ENCODE data around the gene C2orf76. TPM values are rescaled to one million over a fixed set of nuclear protein-coding genes. Genes with fewer than 3 reads are reported as not detected.

Gene C2orf76
- total and polyA plus RNA-seq, 2 of the 4 experiments (the other 2 are of a cell fraction), result 10.6 to 12.6 TPM

DNA sequence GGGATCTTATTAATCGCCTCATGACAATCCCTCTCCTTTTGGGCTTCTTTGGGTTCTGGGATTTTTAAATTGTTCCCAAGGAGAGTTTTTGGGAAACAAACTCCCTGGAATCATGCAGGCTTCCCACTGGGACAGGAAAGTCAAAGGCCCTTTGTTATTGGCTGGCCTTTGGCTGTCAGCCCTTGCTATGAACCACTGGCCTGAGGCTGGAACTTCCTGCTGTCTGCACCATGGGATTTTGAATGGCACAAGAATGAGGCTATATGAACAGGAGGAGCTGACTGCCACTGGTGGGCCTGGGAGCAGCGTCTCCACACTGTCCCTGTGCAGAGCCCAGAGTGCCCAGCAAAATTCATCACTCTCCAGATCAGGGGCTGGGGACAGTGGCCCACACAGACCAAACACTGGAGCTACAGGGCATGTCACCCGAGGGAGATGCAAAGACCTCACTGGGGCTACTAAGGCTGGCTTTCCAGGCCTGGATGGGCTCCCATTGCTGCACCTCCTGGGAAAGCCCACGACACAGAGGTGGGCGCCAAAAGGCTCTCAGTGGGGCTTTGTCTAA, 107.3 kb downstream of the C2orf76 start:
- dilution Hi-C loops (cut with HindIII; ENCODE audit: low sequenced_read_pairs, unreplicated experiment), result no loop called here
- WGBS, 2 experiments (ENCODE audit: extremely low coverage in 2 of 2, insufficient read length in 1 of 2), result no CpG with 5 or more reads among the region's 5 CpGs
- Histone ChIP-seq H4K5ac (ENCODE audit: low read depth, low read length) (no peak overlapping the region), H3K4ac (ENCODE audit: low read depth, low read length) (peak overlapping the region; percentile 37; the same call in 1 of the 2 replicates), H3K4me1 (ENCODE audit: control insufficient read depth, insufficient read depth, low read length) (peaks cover 14% of the 10 kb centered on the region), H3K9ac (ENCODE audit: low read depth, low read length) (no peak overlapping the region), H3K79me1 (ENCODE audit: low read depth in 1 of 2, low read length in 2 of 2) (peaks cover 0 to 7% of the 10 kb centered on the region in 2 experiments; a peak in 1 of 4 replicates), H2AK9ac (replicated peaks; ENCODE audit: low read depth, low read length, poor library complexity) (no peak overlapping the region), H3K14ac (replicated peaks; ENCODE audit: low read depth, low read length) (no peak overlapping the region), H4K20me1 (ENCODE audit: insufficient read depth, low read length) (no peaks in the 10 kb centered on the region), H3K9me1 (ENCODE audit: insufficient read depth, low read length) (peaks cover 25% of the 10 kb centered on the region), H3K27ac (ENCODE audit: insufficient read depth, low read length) (no peak overlapping the region), H2BK15ac (ENCODE audit: low read depth, low read length) (no peak overlapping the region), H3K23ac (ENCODE audit: low read depth, low read length) (no peak overlapping the region), H3K9me3 (ENCODE audit: control insufficient read depth, insufficient read depth, low read length) (no peaks in the 10 kb centered on the region), H3K4me2 (ENCODE audit: low read depth, low read length) (no peak overlapping the region), H2BK20ac (ENCODE audit: low read depth, low read length) (no peak overlapping the region), H2BK5ac (ENCODE audit: low read depth, low read length, poor library complexity, severe bottlenecking) (no peak overlapping the region), H3K27me3 (ENCODE audit: control insufficient read depth, insufficient read depth, low read length) (no peaks in the 10 kb centered on the region), H2AK5ac (ENCODE audit: low read depth, low read length) (peak overlapping the region; percentile 57), H3K56ac (ENCODE audit: extremely low read depth, insufficient read depth, low read length) (no peak overlapping the region), H3K18ac (ENCODE audit: low read depth, low read length) (no peak overlapping the region), H3K36me3 (ENCODE audit: control insufficient read depth, insufficient read depth, low read length) (no peaks in the 10 kb centered on the region), H4K8ac (ENCODE audit: low read depth in 2 of 2, low read length in 2 of 2) (no peak overlapping the region), H3K4me3 (ENCODE audit: insufficient read depth, low read depth, low read length) (no peak overlapping the region), H2AFZ (replicated peaks; ENCODE audit: low read length, poor library complexity) (peak overlapping the region; percentile 27), H4K91ac (ENCODE audit: insufficient read depth, low read depth, low read length) (0 out of 2 replicates have a peak overlapping the region, but pooled peaks have one; percentile 19), H2BK120ac (ENCODE audit: low read depth, low read length) (no peak overlapping the region; the same call in 1 of the 2 replicates)
- no peak for ATAC-seq (ENCODE audit: low read depth)
- no TSS peak for BruUV-seq (replicated peaks)
- POLR2A ChIA-PET (ENCODE audit: unreplicated experiment), result no interaction called here
- TF ChIP-seq RCOR1 (IDR thresholded peaks at IDR 0.05; ENCODE audit: insufficient replicate concordance, low read length), result no peak
- no peak for TF ChIP-seq BHLHE40 (IDR thresholded peaks at IDR 0.05; ENCODE audit: low read depth, low read length)
- no peak for TF ChIP-seq USF2 (IDR thresholded peaks at IDR 0.05; ENCODE audit: low read depth, low read length)
- TF ChIP-seq CEBPB (IDR thresholded peaks at IDR 0.05; ENCODE audit: low read depth, low read length), result no peak
- TF ChIP-seq MXI1 (IDR thresholded peaks at IDR 0.05; ENCODE audit: borderline replicate concordance, low read depth, low read length), result no peak
- no peak for TF ChIP-seq NFE2L2 (IDR thresholded peaks at IDR 0.05; ENCODE audit: low read depth, low read length)
- intact Hi-C loops (cut with micrococcal nuclease), result no loop called here
- in situ Hi-C loops (cut with MboI; ENCODE audit: low sequenced_read_pairs), result loop anchor here (25.0 kb wide), 1 partner anchor 97 kb away; the partner anchor contains the start of gene C1QL2
- CTCF ChIA-PET, result no interaction called here
- DNase-seq, result no peak
